Upper lobe of left lung (tissue), 4 donors: ENCODE results near the gene ST13.
"Not testable (repeated sequence)": the region's sequence is repeated elsewhere in the genome, so short reads cannot be mapped to it uniquely, and the experiment has no call there.

Source experiments
- EP300 ChIP-seq, 4 donors: sonication (generic); formaldehyde crosslinking; IDR thresholded peaks; one replicate each; pipeline ENCODE4 v1.5.1; 2017; ENCODE audit warnings: antibody characterized with exemption in 4 of 4, control low read depth in 2 of 4
- POLR2A ChIP-seq, 4 donors: fragments of 450-650 bp; IDR thresholded peaks; one replicate each; pipeline ENCODE4 v1.5.1; 2016 to 2017; ENCODE audit warnings: antibody characterized with exemption in 4 of 4, mild to moderate bottlenecking in 2 of 4
- POLR2AphosphoS5 ChIP-seq, 2 donors: sonication (generic); formaldehyde crosslinking; IDR thresholded peaks; one replicate each; pipeline ENCODE4 v1.5.1; 2017; ENCODE audit warnings: antibody characterized with exemption in 2 of 2
- TF ChIP-seq, protein P1 (sequence below), 6 experiments: fragments of 450-650 bp in 4 of 6; fragments of 200-600 bp in 2 of 6; sonication (generic) in 2 of 6; IDR thresholded peaks; one replicate each; pipeline ENCODE4 v1.5.1; 2016 to 2019; ENCODE audit warnings: antibody characterized with exemption in 6 of 6

DNA sequence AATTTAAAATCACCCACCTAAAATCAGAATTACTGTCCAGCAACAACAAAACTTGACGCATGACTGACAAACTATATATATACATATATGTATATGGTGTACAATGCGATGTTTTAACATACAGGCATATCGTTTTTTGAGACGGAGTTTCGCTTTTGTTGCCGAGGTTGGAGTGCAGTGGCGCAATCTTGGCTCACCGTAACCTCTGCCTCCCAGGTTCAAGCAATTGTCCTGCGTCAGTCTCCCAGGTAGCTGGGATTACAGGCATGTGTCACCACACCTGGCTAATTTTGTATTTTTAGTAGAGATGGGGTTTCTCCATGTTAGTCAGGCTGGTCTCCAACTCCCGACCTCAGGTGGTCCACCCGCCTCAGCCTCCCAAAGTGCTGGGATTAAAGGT lies 10.6 kb downstream of the ST13 start:
- TF ChIP-seq, protein P1, sequence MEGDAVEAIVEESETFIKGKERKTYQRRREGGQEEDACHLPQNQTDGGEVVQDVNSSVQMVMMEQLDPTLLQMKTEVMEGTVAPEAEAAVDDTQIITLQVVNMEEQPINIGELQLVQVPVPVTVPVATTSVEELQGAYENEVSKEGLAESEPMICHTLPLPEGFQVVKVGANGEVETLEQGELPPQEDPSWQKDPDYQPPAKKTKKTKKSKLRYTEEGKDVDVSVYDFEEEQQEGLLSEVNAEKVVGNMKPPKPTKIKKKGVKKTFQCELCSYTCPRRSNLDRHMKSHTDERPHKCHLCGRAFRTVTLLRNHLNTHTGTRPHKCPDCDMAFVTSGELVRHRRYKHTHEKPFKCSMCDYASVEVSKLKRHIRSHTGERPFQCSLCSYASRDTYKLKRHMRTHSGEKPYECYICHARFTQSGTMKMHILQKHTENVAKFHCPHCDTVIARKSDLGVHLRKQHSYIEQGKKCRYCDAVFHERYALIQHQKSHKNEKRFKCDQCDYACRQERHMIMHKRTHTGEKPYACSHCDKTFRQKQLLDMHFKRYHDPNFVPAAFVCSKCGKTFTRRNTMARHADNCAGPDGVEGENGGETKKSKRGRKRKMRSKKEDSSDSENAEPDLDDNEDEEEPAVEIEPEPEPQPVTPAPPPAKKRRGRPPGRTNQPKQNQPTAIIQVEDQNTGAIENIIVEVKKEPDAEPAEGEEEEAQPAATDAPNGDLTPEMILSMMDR (IDR thresholded peaks at IDR 0.05), result not testable (repeated sequence)
- TF ChIP-seq POLR2AphosphoS5, POLR2A, EP300 (IDR thresholded peaks at IDR 0.05): not testable (repeated sequence)
